GM15510 (cell line): Measurements from ENCODE around the gene SASH1.

Experiments used
- POLR2A ChIP-seq: IDR thresholded peaks from 3 replicates; pipeline ENCODE4 v1.6.1; 2011; ENCODE audit warnings: borderline replicate concordance; ENCODE audit not compliant: insufficient read length; ENCODE audit errors: extremely low read depth

Gene SASH1

DNA sequence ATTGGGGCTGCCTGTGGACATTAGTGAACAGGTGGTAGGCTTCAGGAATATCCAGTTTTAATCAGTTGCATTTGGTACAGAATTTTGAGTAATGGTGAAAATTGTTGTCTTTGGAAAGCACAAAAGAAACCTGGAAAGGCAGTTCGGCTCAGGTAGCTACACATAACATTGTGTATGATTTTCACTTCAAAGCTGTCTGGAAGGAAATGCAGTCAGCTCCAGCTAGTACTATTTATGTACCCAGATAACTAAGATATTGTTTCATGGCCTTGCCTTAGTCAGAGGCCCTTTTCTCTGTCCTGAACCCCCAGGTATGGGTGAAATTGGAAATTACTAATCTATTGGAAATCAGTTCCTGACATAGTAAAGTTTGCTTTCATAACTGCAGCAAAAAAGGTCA is 208.6 kb downstream of the SASH1 start:
- TF ChIP-seq POLR2A = no peak

DNA sequence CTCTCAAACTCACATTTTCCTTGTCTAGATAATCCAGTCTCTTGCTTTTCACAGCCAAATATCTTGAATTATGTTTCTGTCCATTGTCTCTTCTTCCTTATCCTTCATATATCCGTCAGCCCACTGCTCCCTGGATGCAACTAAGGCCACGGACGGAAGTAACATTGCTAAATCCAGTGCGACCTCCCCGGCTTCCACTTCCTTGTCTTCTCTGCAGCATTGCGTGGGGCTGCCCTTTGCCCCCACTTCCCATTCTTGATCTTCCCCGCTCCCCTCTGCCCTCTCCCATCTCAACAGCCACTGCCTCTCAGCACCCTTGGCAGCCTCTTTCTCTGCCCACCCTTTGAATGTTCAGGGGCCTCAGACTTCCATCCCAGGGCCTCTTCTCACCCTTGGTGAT is 213.8 kb downstream of the SASH1 start:
- TF ChIP-seq POLR2A = no peak

DNA sequence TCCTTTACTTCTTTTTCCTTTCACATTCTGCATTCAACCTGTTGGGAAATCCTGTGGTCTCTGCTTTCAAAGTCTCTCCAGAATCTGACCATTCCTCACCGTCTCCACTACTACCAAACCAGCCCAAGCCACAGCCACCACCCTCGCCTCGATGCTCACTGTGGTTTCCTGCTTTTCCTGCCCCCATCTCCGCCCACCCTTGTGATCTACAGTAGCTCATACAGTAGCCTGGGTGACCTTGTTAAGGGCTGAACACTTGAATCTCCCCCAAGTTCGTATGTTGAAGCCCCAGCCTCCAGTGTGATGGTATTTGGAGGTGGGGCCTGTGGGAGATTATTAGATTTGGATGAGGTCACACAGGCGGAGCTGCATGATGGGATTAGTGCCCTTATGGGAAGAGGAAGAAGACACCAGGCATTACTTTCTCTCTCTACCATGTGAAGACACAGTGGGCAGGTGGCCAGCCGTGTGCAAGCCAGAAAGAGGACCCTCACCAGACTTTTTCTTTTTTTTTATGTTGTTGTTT is 215.2 kb downstream of the SASH1 start:
- TF ChIP-seq POLR2A = no peak

DNA sequence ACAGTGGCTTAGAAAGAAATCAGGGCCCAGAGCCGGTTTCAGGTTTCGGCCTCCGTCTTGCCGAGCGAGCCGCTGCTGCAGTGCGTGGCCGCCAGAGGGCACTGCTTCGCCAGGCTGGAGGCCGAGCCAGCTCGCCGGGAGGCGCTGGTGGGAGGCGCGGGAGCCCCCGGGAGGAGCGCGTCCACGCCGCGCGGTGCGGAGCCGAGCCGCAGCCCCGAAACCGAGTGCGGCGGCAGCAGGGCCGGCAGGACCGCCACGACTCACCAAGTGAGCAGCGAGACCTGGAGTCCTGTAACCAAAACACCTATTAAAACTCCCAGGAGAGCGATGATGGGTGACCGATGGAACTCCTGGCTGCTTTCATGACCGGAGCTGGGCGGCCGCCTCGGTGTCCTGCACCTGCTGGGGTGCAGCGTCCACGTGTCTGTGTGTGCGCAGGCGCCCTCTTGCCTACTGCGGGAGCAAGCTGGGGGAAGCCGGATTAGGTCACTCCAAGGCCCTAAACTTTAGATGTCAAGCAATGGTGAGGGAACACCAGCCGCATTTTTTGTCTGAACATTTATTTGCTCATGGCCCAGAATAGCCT is 217.3 kb downstream of the SASH1 start:
- TF ChIP-seq POLR2A = no peak

DNA sequence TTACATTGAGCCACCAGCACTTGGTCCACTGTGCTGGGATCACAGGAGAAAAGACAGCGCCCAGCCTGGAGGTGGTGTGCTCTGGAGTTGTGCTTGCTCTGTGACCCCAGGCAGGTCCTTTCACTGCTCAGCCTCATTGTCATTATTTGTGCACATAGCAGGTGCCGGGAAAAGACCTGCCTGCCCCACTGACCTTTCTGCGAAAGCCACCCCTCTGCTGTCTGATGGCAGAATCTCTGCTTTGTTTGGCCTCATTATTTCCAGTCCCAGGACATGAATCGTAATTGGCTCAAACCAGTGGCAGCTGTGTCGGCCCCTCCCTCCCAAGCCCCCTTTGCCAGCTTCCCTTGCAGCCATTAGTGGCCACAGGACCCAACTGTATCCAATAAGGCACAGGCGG is 219.0 kb downstream of the SASH1 start:
- TF ChIP-seq POLR2A = no peak

DNA sequence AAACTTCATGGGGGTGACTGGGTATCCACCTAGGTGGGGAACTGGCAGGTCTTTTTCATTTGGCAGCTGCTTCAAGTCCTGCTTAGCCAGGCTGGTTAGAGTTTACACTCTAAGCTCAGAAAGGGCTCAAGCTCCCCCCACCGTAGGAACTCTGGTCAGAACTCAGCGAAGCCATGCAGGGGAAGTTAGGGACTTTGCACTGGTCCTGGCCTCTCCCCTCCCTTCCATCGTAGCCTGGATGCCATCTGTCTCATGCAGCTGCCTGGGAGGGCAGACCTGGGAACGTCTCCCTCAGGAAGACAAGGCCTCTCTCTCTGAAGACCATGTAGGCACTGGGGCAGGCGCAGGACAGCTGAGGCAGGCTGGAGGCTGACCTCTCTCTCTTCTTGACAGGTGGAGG is 220.4 kb downstream of the SASH1 start:
- no peak for TF ChIP-seq POLR2A

DNA sequence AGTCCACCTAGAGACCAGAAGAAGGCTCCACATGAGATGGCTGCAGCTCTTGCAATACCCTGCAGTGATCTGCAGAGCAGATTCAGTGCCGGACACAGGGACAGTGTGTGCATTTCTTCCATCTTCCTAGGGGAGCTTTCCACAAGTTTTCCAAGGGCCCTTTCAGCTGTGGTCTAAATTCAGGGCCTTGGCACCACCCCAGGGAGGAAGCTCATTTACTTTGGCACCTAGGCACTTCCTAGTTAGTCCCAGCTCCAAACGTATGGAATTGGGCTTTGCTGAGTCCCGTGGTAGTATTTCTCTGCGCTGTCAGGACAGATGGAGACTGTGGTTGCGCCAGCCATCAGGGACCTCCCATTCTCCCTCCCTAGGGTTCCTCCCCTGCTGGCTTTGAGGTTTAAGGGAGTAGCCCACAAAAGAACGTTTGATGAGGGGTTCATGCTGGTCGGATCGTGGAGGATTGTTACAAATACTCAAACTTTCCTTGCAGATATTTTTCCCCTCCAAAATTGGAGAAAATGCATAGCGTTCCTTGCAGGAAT is 221.9 kb downstream of the SASH1 start:
- no peak for TF ChIP-seq POLR2A

DNA sequence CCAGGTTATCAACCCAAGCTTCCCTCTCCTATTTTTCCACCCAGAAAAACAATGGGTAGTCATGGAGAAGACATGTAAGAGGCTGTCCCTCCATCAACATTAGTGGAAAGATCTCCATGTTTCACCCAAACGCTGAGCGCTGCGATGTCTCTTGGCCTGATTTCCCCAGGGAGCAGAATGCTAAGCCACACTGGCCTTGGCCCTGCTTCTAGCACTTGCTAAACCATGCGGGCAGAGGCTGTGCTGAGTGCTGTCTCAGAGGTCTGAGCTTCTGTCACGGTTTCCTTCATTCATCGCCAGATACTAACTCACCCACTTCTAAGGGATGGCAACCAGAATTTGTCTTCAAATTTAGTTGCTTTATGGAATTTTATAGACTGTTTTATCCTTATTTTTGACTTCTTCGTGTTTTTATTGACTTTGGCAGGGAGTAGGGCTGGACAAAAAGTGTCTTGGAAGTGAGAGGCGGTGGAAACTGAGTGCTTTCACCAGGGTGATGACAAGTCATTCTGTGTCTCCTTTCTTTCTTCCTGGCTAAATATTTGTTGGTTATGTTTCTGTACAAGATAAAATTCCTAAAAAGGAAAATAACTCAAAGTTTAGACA is 222.8 kb downstream of the SASH1 start:
- TF ChIP-seq POLR2A = no peak

DNA sequence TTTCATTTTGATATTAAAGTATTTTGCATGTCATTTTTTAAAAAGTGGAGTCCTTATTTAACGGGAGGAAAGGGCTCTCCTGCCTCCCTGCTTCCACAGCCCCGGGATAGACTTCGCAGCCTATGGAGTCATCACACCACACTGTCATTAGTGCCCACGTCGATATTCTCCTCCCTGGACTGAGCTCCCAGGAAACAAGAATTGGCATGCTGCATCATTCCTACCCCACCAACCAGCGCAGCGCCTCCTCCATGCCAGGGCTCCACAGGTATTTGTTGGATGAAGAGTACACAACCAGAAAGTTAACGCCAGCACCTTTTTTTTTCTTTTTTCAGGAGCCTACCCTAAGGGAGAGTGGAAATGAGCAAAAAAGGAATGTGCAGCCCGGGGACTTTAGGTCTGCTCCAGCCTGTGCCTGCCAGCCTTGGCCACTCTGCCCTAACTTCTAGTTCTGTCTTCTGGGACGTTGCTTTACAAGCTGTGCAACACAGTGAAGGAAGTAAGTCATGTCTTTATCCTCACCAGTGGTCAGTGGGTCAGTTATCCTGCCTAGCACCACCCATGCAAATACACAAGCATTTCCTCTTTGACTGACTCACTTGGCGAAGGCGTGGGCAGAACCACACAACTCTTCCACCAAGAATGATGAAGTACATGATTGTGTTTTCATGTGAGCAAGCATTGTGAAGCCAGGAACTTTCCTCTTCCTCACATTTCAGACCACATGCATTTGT is 223.5 kb downstream of the SASH1 start:
- no peak for TF ChIP-seq POLR2A

DNA sequence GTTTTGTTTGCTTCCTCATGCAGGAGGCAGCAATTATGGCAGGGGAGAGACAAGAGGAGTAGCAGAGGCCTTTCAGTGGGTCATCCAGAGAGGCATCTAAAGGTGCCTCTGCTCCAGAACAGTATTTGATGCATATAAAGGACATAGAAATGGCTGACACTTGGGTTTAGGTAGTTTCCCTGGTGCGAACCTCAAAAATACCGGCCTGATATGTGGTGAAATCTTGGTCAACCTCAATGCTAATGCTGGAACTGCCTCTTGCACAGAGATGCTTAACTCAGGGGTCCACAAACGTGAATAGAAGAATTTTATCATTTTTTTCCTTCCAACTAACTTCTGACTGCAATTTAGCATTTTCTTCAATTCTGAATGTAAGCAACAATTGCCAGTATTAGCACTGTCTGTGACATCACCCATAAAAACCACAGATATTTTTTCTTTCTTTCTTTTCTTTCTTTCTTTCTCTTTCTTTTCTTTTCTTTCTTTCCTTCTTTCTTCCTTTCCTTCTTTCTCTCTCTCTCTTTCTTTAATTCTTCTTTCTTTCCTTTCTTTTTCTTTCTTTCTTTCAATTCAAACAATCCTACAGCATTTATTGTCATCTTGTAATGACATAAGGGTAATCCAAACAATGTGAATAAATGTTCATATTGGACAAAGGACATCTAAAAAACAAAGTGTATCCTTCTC is 224.2 kb downstream of the SASH1 start:
- TF ChIP-seq POLR2A = no peak

DNA sequence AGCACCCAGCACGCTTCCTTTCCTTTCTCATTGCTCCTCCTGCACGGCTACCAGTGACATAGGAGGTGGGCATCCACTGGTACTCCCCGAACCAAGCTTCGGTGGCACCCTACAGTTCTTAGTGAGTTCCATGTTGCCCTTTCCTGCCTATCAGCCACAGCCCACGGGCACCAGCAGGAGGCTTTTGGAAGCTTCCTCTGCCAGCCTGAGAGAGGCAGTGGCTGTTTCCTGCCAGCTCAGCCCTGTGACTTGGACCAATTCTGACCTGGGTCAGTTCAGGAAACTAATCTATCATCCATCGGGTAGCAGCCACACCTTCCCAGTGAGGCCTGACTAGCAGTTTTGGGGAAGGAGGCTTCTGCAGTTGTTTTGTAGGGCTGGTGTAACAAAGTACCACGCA is 227.8 kb downstream of the SASH1 start:
- TF ChIP-seq POLR2A = no peak

DNA sequence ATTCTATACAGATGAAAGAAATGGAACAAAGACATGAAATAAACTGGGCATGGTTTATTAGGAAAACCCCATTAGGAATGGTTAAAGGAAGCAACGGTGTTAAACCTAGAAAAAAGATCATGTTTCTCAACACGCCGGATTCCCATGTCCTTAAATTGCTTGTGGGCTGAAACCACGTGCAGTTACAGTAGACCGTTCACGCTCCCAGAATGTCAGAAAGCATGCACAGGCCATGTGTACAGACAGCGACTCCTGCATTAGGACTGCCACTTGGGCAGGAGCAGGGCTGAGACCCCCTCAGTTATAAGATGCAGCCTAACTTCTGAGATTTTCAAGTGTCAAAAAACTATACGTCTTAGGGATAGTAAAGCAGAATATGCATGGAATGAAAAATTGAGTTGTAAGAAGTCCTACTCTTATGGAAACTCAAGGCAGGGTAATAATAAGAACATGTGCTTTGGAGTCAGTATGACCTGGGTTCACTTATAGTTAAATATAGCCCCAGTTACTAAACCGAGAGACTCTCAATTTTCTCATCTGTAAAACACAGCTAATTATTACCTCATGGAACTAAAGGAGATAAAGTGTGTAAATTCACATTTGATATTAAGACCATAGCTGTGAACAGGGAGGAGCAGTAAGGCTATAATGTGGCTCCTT is 230.2 kb downstream of the SASH1 start:
- no peak for TF ChIP-seq POLR2A

DNA sequence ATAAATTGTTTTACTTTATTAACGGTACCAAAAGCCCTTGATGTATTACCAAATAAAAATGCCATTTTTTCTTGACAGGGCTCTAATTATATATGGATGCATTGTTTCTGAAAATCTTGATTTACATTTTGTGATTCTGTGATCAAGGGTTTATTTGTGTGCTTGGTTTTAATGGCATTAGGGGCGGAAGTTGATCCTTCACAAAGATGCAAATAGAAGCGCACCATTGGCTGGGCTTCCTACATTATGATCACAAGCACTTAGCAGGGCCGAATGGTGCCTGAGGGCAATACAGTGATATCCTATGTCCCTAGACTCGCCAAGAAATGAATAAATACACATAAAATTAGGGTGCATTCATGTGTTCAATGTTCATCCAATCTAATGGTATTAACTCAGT is 231.3 kb downstream of the SASH1 start:
- no peak for TF ChIP-seq POLR2A

DNA sequence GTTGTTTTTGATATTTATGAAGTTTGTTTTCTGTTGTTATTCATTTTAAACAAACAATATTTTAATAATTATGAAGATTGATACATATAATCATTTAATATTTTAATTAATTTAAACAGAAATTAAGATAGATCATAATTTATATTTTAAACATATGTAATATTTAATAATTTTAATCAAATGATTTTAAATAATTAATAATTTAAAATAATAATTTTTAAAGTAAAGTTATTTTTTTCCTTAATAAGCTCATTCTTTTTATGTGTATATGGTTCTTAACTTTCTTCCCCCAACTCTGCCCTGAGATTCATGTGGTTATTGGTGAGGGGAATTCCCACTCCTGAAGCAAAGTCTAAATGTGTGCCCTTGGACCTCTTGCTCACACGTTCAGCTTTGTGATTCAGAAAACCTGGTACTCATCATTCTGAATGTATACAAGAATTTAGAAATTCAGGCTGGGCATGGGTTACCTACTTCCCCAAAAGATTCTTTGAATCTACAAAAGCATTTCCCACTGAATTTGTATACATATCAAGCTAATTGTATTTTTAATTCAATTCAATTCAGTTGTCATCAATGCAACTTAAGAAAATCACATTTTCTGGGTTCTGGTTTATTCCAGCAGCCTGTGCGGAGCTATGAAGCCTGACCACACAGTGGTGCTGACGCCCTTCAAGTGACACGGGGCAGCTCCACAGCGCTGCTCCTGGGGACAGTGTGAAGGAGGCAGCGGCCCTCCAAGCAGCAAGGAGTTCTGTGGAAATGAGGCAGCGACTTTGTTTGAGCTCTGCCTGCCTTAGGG is 235.2 kb downstream of the SASH1 start:
- no peak for TF ChIP-seq POLR2A
